RWPE1 (cell line): Measurements from ENCODE around the gene CCDC83.
A peak's percentile ranks its signal among the peaks of the same experiment; 100 is the strongest.

Source experiments
- CTCF ChIA-PET: fragments of 350-600 bp; sonication (Branson Sonifier 250); formaldehyde crosslinking; extraction: SDS; loops from one replicate; lab custom pipeline; 2021; lab: Yijun Ruan, JAX
- POLR2A ChIA-PET: fragments of 400-600 bp; formaldehyde crosslinking; extraction: SDS; loops from one replicate; lab custom pipeline; 2020; ENCODE audit warnings: antibody characterized with exemption; ENCODE audit not compliant: low non-redundant PET; lab: Yijun Ruan, JAX
- DNase-seq: peaks from one replicate; pipeline ENCODE4 v3.0.0; 2012; ENCODE audit warnings: low spot score
- H3K27ac ChIP-seq: fragments of 450-650 bp; 2 replicates; pipeline ENCODE4 v1.5.1; 2017
- TF ChIP-seq, protein P1 (sequence below): fragments of 450-650 bp; conservative IDR thresholded peaks from 2 replicates; pipeline ENCODE4 v1.5.1; 2017; ENCODE audit warnings: low read depth, mild to moderate bottlenecking

CCDC83 gene

DNA sequence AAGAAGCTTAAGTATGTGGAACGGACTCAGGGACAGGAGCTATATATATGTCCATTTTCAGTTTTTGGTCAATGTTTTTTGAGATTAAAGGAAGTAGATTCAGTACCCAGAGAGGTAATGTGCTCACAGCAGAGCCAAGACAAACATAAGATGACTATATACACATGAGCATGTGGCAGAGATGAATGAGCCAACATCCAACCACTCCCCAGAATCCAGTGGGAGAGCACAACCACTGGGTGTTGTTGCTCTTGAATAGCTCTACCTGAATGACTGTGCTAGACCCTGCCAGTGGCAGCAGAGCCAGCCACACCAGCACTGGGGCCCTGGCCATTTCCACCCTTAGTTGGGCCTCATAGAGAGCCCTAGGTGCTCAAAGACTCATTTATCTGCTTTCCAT is 33.5 kb upstream of the CCDC83 start:
- POLR2A ChIA-PET = no interaction called here
- TF ChIP-seq, protein P1, sequence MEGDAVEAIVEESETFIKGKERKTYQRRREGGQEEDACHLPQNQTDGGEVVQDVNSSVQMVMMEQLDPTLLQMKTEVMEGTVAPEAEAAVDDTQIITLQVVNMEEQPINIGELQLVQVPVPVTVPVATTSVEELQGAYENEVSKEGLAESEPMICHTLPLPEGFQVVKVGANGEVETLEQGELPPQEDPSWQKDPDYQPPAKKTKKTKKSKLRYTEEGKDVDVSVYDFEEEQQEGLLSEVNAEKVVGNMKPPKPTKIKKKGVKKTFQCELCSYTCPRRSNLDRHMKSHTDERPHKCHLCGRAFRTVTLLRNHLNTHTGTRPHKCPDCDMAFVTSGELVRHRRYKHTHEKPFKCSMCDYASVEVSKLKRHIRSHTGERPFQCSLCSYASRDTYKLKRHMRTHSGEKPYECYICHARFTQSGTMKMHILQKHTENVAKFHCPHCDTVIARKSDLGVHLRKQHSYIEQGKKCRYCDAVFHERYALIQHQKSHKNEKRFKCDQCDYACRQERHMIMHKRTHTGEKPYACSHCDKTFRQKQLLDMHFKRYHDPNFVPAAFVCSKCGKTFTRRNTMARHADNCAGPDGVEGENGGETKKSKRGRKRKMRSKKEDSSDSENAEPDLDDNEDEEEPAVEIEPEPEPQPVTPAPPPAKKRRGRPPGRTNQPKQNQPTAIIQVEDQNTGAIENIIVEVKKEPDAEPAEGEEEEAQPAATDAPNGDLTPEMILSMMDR = no peak
- H3K27ac ChIP-seq = no peak overlapping the region
- CTCF ChIA-PET = no interaction called here
- DNase-seq = no peak

GRCh38 chr11:85822814-85823213 is 32.4 kb upstream of the CCDC83 start:
- H3K27ac ChIP-seq = no peak overlapping the region
- DNase-seq = no peak

DNA sequence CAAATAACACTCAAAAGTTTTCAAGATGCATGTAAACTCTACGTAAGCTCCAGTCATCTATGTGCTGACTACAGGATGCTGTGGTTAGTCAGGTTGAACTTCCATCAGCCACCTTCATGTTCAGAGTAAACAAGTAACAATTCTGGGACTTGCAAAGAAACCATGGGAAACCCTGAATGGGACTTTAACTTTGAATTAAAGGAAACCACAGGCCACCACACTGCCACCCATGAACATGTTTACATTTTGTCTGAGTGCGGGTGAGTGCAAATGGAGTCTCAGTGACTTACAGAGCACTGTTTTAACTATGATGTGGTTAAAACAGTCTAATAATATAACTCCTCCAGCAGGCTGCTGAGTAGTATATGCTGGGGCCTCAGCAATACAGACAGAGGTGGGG is 31.4 kb upstream of the CCDC83 start:
- TF ChIP-seq, protein P1 = no peak
- DNase-seq = no peak
- ChIA-PET POLR2A (no interaction called here), CTCF (interaction anchor here (0.6 kb wide), 1 partner anchor 9 kb away, joined by 3 read pairs; no protein-coding TSS in a partner anchor)
- no peak overlapping the region for H3K27ac ChIP-seq

More at GRCh38 chr11:85822814-85823213, 32.4 kb upstream of the CCDC83 start:
- ChIA-PET CTCF (no interaction called here), POLR2A (no interaction called here)
- TF ChIP-seq, protein P1 = no peak

DNA sequence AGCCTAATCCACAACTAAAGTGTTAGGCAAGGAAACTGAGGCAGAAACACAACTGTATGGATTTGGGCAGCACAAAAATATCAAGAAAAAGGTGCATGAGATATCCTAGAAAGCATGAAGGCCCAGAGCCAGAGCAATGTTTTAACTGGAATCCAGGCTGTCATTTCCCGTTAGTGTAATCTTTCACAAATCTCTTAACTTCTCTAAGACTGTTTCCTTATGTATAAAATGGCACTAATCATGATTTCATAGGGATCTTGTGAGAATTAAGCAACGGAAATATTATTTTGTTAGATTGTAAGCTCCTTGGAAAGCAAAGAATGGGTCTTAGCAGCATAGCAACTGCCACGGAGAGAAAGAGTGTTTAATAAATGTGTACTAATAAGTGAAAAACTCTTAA is 29.6 kb upstream of the CCDC83 start:
- no peak overlapping the region for H3K27ac ChIP-seq
- ChIA-PET POLR2A (interaction anchor here (0.7 kb wide), 1 partner anchor 51 kb away, joined by 4 read pairs; no protein-coding TSS in a partner anchor), CTCF (no interaction called here)
- TF ChIP-seq, protein P1 = no peak
- DNase-seq = no peak

- TF ChIP-seq, protein P1 = peak; percentile 23; the same call in 1 of the 2 replicates
- POLR2A ChIA-PET = no interaction called here
- CTCF ChIA-PET = interaction anchor here (0.6 kb wide), 1 partner anchor 1977 kb away, joined by 3 read pairs; no protein-coding TSS in a partner anchor
- H3K27ac ChIP-seq = no peak overlapping the region
- peak; percentile 44 for DNase-seq
These were observed 28.9 kb upstream of the CCDC83 start for GRCh38 chr11:85826116-85826855.

- POLR2A ChIA-PET = no interaction called here
- CTCF ChIA-PET = interaction anchor here (0.5 to 0.7 kb wide), 2 partner anchors 316 to 345 kb away, joined by 4 read pairs; no protein-coding TSS in a partner anchor
These were observed 27.2 kb upstream of the CCDC83 start for GRCh38 chr11:85827748-85828639.

More at GRCh38 chr11:85827748-85828639, 27.2 kb upstream of the CCDC83 start:
- DNase-seq = peak; percentile 75
- H3K27ac ChIP-seq = no peak overlapping the region
- TF ChIP-seq, protein P1 = no peak
